ENCODE measurements around the gene ERVV-1.

GRCh38 chr19:53008061-53008778 lies 5.5 kb upstream of the ERVV-1 start:
- TF ChIP-seq EZH2 (IDR thresholded peaks at IDR 0.05; ENCODE audit: low read length) (no peak), CTCF (optimal IDR thresholded peaks at IDR 0.05 in 1 of 3, IDR thresholded peaks at IDR 0.05 in 1 of 3, conservative IDR thresholded peaks at IDR 0.05 in 1 of 3; ENCODE audit: extremely low read depth in 1 of 3, insufficient read depth in 2 of 3, low read length in 3 of 3) (no peak)

All from keratinocyte (primary cell).